Body of pancreas (tissue), 4 donors: Measurements from ENCODE around the gene CDA. TPM values are rescaled to one million over a fixed set of nuclear protein-coding genes. Genes with fewer than 3 reads are reported as not detected.

Source experiments
- ATAC-seq: fragments of 150-250 bp; one replicate; pipeline ENCODE4 v1.9.1; 2016
- DNase-seq, 4 donors: peaks; one replicate each; pipeline ENCODE4 v3.0.0-alpha.2; 2019
- H3K27ac ChIP-seq, 4 donors: fragments of 200-600 bp; sonication (generic); 1 replicate in 3 of 4; 2 replicates in 1 of 4; pipeline versions ENCODE4 v1.5.1 to v1.6.1; 2016 to 2019; ENCODE audit warnings: mild to moderate bottlenecking in 1 of 4, mixed read lengths in 1 of 4, moderate library complexity in 1 of 4
- H3K27me3 ChIP-seq, 2 donors: fragments of 200-600 bp; sonication (generic); one replicate each; pipeline ENCODE4 v1.6.0; 2016; ENCODE audit warnings: mild to moderate bottlenecking in 1 of 2
- H3K36me3 ChIP-seq, 2 donors: fragments of 200-600 bp; sonication (generic); replicated peaks in 1 of 2; 2 replicates each; pipeline ENCODE4 v1.5.1; 2016; ENCODE audit warnings: low read depth in 2 of 2; ENCODE audit not compliant: insufficient read depth in 1 of 2
- H3K4me1 ChIP-seq: fragments of 200-600 bp; sonication (generic); one replicate; pipeline ENCODE4 v1.6.0; 2016
- H3K4me3 ChIP-seq, 2 donors: fragments of 200-600 bp; sonication (generic); 1 replicate in 1 of 2; 2 replicates in 1 of 2; pipeline ENCODE4 v1.5.1; 2016 to 2019
- H3K9me3 ChIP-seq, 3 donors: fragments of 200-600 bp; sonication (generic); 1 replicate in 2 of 3; 2 replicates in 1 of 3; pipeline ENCODE4 v1.5.1; 2016
- CTCF ChIP-seq, 7 experiments: fragments of 450-650 bp in 4 of 7; fragments of 200-600 bp in 3 of 7; sonication (generic) in 3 of 7; IDR thresholded peaks; one replicate each; pipeline ENCODE4 v1.5.1; 2016 to 2019; ENCODE audit warnings: antibody characterized with exemption in 7 of 7
- POLR2A ChIP-seq, 3 donors: fragments of 450-650 bp; IDR thresholded peaks; one replicate each; pipeline ENCODE4 v1.6.1; 2016; ENCODE audit warnings: antibody characterized with exemption in 3 of 3, mild to moderate bottlenecking in 2 of 3
- WGBS, 2 donors: methylation state at CpG; one replicate each; pipeline ENCODE4 v1.1.5; 2017; 5-methylcytosine and 5-hydroxymethylcytosine counted together
- intact Hi-C: fragments of 100-400 bp; cut with DNase I; formaldehyde crosslinking; loops from one replicate; pipeline ENCODE4 v1.15.1; 2023
- total RNA-seq, 2 donors: library from RNA; depleted of rRNA; stranded (reverse); fragments of >200 nt; gene quantifications; one replicate each; pipeline ENCODE4 v1.1.0, GENCODE V29; 2016

CDA gene
- total RNA-seq, 2 donors from 2014 or later: not detected

GRCh38 chr1:20616847-20617487 lies 28.1 kb downstream of the CDA start:
- TF ChIP-seq POLR2A (IDR thresholded peaks at IDR 0.05) (no peak), CTCF (IDR thresholded peaks at IDR 0.05) (no peak)

GRCh38 chr1:20618550-20618949 lies 29.7 kb downstream of the CDA start:
- DNase-seq: no peak
- no peaks in the 10 kb centered on the region for H3K27me3 ChIP-seq
- TF ChIP-seq CTCF (IDR thresholded peaks at IDR 0.05) (no peak), POLR2A (IDR thresholded peaks at IDR 0.05) (no peak)
- WGBS, 2 donors: 49 to 56% methylated on average over 4 of the region's 4 CpGs
- no peaks in the 10 kb centered on the region for H3K4me1 ChIP-seq
- no peak for ATAC-seq
- intact Hi-C loops: no loop called here
- H3K27ac ChIP-seq: no peak overlapping the region
- no peak overlapping the region for H3K4me3 ChIP-seq
- no peaks in the 10 kb centered on the region for H3K9me3 ChIP-seq
- H3K36me3 ChIP-seq: no peaks in the 10 kb centered on the region

More at GRCh38 chr1:20616847-20617487, 28.1 kb downstream of the CDA start:
- Histone ChIP-seq H3K27ac (no peak overlapping the region), H3K4me3 (no peak overlapping the region), H3K9me3 (no peaks in the 10 kb centered on the region), H3K36me3 (no peaks in the 10 kb centered on the region), H3K27me3 (no peaks in the 10 kb centered on the region), H3K4me1 (no peaks in the 10 kb centered on the region)
- intact Hi-C loops: no loop called here
- no peak for ATAC-seq
- 52 to 61% methylated on average over 3 of the region's 3 CpGs for WGBS, 2 donors
- DNase-seq: no peak

- no peaks in the 10 kb centered on the region for H3K9me3 ChIP-seq
- WGBS, 2 donors: 69 to 100% methylated on average over 1 of the region's 1 CpG
- TF ChIP-seq CTCF (IDR thresholded peaks at IDR 0.05) (no peak), POLR2A (IDR thresholded peaks at IDR 0.05) (no peak)
- no peak overlapping the region for H3K27ac ChIP-seq
- intact Hi-C loops: no loop called here
- no peak for DNase-seq
- no peak overlapping the region for H3K4me3 ChIP-seq
- H3K27me3 ChIP-seq: no peaks in the 10 kb centered on the region
- H3K36me3 ChIP-seq: no peaks in the 10 kb centered on the region
- ATAC-seq: no peak
- no peaks in the 10 kb centered on the region for H3K4me1 ChIP-seq
Measured at GRCh38 chr1:20619999-20620398, 31.1 kb downstream of the CDA start.

DNA sequence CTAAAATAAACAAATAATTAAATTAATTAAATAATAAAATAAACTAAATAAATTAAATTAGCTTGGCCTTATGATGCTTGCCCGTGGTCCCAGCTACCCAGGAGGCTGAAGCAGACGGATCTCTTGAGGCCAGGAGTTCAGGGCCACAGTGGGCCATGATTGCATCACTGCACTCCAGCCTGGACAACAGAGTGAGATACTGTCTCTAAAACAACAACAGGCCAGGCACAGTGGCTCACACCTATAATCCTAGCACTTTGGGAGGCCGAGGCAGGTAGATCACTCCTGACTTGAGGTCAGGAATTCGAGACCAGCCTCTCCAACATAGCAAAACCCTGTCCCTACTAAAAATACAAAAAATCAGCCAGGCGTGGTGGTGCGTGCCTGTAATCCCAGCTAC lies 32.1 kb downstream of the CDA start:
- DNase-seq (no peak), ATAC-seq (no peak)
- WGBS, 2 donors: 82 to 92% methylated on average over 6 of the region's 6 CpGs
- Histone ChIP-seq H3K27me3 (no peaks in the 10 kb centered on the region), H3K4me3 (no peak overlapping the region), H3K9me3 (no peaks in the 10 kb centered on the region), H3K36me3 (no peaks in the 10 kb centered on the region), H3K4me1 (no peaks in the 10 kb centered on the region), H3K27ac (no peak overlapping the region)
- intact Hi-C loops: no loop called here
- TF ChIP-seq POLR2A (IDR thresholded peaks at IDR 0.05): no peak

DNA sequence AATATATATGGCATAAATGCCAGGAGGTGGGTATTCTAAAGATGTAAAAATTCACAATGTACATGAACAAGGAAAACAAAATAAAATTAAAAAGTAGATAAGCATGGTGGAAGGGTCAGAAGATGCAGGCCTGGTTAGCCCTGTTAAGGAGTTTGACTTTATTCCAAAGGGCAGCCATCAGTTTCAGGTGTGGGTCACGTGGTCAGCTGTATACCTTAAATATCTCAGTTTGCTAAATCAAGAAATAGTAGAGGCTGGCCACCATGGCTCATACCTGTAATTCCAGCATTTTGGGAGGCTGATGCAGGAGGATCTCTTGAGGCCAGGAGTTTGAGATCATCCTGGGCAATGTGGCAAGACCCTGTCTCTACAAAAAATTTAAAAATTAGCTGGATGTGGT lies 35.8 kb downstream of the CDA start:
- no peak for ATAC-seq
- TF ChIP-seq POLR2A (IDR thresholded peaks at IDR 0.05): no peak
- TF ChIP-seq CTCF (IDR thresholded peaks at IDR 0.05): no peak
- DNase-seq: no peak
- Histone ChIP-seq H3K27ac (no peak overlapping the region), H3K27me3 (no peaks in the 10 kb centered on the region), H3K36me3 (no peaks in the 10 kb centered on the region), H3K9me3 (no peaks in the 10 kb centered on the region), H3K4me1 (no peaks in the 10 kb centered on the region), H3K4me3 (no peak overlapping the region)
- WGBS, 2 donors: 88 to 95% methylated on average over 1 of the region's 1 CpG
- intact Hi-C loops: no loop called here
